ENCODE data around the gene RAB8B.
"Not testable (repeated sequence)": the region's sequence is repeated elsewhere in the genome, so short reads cannot be mapped to it uniquely, and the experiment has no call there.

Gene RAB8B

GRCh38 chr15:63208824-63209223, 19.4 kb downstream of the RAB8B start:
- DNase-seq (ENCODE audit: low read depth), result not testable (repeated sequence)

GRCh38 chr15:63210151-63211091, 21.0 kb downstream of the RAB8B start:
- no peak for DNase-seq (ENCODE audit: low read depth)

DNA sequence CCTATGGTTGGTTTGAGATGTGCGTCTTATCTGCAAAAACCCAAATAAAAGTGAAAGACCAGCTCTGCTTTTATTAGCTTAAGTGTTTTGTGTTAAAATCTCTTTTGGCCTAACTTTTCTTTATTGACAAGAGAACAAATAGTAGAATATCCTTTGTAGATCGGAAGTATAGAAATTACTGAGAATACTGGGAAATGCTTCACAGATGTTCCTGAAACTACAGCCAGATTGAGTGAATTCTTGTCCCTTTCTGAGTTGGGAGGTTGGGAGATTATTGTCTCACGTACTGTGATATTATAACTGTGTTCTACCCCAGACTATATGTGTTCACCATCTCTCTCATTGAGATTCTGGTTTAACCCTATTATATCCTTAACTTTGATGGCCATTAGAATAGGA, 21.7 kb downstream of the RAB8B start:
- DNase-seq (ENCODE audit: low read depth), result no peak

DNA sequence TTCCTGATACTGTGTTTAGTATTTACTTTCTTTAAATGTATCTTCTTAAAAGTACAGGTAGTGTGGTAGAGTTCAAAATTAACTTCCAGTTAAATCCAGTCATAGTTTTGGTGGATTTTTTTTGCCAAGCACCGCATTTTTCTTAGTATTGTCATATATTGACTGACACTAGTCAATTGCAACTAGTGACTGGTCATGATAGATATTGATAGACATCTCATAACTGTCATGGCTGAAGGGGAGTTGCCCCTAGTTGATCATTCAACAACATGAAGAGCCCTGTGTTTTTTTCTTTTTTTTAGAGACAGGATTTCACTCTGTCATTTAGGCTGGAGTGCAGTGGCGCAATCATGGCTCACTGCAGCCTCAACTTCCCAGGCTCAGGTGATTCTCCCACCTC, 22.1 kb downstream of the RAB8B start:
- DNase-seq (ENCODE audit: low read depth), result no peak

GRCh38 chr15:63212050-63213004, 22.9 kb downstream of the RAB8B start:
- no peak for DNase-seq (ENCODE audit: low read depth)

DNA sequence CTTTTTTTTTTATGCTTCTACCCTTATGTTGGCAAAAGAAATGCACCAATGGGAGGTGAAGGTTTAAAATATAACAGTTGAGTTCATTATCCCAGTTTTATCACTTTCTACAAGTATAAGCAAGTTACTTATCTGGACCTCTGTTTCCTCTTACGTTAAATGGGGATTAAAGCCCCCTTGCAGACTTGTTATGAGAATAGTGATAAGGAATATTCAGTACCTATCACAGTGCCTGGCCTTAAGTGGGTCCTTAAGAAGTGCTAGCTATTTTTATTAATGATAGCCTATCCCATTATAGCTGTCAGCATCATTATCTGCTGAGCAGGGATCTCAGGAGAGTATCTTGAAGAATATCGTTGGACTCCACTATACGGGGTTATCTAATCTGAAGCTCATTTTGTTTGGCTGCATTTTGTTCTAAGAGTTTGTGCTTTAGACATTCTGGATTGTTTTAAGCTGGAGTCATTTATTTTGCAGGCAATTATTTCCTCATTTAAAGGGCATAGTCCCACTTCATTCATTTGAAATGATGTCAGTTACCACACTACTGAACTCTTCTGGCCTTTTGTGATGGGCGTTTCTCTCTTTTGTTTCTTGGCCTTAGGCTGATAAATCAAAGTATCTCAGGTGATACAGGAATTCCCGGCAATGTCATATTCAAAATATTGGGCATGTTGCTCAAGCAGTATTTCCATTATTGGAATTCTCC, 28.8 kb downstream of the RAB8B start:
- no peak for DNase-seq (ENCODE audit: low read depth)

- no peak for DNase-seq (ENCODE audit: low read depth)
Measured at GRCh38 chr15:63219196-63219710, 29.8 kb downstream of the RAB8B start.

DNA sequence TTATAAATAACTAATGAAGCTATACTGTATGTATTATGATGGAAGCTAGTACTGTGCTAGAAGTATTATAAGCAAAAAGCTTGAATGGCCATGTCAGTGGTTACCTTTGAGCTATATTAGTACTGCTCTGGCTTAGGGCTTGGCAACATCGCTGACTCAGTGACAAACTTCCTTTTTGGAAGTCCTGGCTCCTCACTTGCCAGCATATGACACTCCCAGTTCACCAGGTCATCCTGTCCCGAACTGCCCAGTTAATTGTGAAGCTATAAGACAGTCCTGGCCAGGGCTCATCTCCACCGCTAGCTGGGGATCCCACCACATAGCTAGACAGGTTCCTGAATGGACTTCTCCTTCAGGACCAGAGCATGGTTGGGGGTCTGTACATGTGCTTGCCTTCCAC, 31.9 kb downstream of the RAB8B start:
- DNase-seq (ENCODE audit: low read depth), result no peak

DNA sequence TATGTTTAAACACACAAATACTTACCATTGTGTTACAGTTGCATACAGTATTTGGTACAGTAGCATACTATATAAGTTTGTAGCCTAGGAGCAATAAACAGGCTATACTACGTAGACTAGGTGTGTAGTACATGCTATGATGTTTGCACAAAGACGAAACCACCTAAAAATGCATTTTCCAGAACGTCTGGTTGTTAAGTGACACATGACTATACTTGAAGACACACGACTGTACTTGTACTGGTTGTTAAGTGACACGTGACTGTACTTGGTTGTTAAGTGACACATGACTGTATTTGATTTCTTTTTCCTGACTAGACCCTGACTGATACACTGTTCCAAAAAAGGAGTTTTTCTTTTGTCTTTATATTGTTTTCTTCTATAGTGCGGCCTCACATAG, 34.1 kb downstream of the RAB8B start:
- no peak for DNase-seq (ENCODE audit: low read depth)

DNA sequence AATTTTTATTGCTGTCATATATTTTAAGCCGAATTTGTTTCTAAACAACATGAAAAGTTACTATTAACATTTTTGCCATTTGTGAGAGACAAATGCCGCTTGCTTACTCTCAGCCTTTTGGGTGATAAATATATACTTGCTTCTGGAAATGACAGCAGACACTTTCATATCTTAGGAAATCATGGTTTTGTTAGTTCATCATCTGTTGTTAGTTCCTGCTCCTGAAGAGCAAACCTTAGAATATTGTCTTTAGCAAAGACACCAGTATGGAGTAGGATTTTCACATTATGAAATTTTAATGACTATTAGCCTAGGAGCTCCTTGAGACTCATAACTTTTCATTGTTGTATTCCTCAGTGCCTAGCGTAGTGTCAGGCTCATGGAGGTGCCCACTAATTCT, 36.0 kb downstream of the RAB8B start:
- DNase-seq (ENCODE audit: low read depth), result no peak

GRCh38 chr15:63226155-63226883, 36.9 kb downstream of the RAB8B start:
- DNase-seq (ENCODE audit: low read depth), result no peak

- no peak for DNase-seq (ENCODE audit: low read depth)
Measured at GRCh38 chr15:63226966-63227401, 37.6 kb downstream of the RAB8B start.

DNA sequence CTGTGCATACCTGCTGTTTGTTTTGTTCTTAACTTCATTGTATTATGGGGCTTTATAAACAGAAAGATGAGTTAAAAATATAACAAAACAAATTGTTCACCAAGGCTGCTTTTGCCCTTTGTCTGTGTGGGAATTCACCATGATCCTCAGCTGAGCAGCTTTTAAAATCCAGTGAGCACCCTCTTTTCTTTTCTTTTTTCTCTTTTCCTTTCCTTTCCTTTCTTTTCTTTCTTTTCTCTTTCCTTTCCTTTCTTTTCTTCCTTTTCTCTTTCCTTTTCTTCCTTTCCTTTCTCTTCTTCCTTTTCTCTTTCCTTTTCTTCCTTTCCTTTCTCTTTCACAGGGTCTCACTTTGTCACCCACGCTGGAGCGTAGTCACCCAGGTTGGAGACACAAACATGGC, 38.3 kb downstream of the RAB8B start:
- DNase-seq (ENCODE audit: low read depth), result no peak

DNA sequence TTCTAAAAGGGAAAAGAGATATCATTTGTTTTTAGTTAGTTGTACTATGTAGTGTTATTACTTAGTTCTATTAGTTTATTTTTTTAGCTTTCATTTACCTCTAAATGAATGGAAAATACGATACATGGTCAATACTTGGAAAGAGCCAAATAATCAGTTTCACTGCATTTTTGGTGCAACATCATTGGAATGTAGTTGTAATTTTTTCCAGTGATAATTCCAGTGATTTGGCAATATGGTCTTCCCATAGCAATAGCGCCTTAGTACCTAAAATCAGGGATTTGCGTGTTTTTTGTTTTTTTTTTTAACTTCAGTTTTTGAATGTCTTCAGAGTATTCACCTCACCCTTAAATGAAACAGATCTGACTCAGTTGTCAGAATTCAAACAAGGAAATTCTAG, 41.8 kb downstream of the RAB8B start:
- no peak for DNase-seq (ENCODE audit: low read depth)

- DNase-seq (ENCODE audit: low read depth), result no peak
Measured at GRCh38 chr15:63231706-63232105, 42.3 kb downstream of the RAB8B start.

DNA sequence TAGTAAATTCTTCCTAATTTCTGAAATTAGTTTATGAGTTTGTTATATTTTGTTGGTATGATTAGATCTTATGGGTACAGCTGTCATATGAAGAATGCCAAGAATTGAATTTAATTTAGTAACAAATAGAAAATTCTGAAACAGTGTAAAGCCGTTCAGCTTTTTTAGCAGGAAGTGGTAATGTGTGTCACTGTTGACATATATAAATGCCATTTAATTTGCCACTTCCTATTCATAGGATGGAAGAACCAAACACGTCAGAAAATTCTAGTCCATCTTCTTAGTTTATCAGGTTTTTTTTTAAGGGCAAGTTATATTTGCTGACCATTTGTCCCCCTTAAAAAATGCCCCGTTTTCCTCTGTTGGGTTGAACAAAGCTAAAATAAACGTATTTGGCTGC, 43.0 kb downstream of the RAB8B start:
- DNase-seq (ENCODE audit: low read depth), result no peak

GRCh38 chr15:63232943-63233342, 43.5 kb downstream of the RAB8B start:
- no peak for DNase-seq (ENCODE audit: low read depth)

DNA sequence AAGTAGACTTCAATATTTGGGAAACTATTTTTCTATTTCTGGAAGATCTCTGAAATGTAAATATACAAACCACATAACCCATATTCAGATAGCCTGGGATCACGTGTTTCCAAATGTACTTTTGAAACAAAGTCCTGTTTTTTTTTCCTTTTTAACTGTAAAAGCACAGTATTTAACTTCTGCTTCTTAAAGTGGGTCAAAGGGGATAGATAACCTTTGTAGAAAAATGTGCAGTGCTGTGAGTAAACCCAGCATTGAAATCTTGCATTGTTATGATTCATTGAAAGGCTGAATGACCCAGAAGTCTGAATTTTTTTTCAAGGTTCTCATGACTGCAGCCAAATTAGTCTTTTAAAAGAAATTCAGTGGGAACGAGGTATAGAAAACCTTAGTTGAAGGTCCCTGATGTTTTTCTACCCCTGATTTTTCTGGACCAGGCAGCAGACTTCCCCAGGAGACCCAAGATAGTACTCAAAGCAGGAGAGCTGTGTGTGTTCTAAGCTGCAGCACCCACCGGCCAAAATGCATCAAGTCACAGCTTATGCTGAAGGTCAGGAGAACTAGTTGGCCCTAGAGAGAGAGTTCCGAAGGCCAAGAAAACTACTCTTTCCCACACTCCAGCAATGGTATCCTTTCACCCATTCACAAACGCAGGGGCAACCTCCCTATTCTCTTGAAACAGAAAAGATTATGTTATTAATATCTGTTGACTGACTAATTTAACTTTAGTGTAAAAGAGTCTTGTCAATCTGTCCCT, 44.4 kb downstream of the RAB8B start:
- no peak for DNase-seq (ENCODE audit: low read depth)

- DNase-seq (ENCODE audit: low read depth), result no peak
Measured at GRCh38 chr15:63234451-63234870, 45.1 kb downstream of the RAB8B start.

DNA sequence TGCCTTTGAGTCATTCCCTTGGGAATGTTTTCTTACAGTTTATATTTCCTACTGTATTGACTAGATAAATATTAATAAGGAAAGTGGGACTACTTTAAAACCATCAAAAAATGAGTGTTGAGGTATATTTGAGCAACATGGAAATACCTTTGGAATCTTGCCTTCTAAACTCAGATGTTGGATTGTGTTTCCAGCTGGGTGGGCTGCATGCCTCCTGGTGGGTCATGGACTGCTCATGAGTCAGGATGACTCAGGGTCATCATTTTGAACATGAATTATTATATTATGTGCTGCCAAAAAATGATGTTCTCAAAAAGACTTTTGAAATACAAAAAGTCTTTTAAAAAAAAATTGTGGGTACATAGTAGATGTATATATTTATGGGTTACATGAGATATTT, 46.9 kb downstream of the RAB8B start:
- DNase-seq (ENCODE audit: low read depth), result no peak
